ENCODE results near the gene LRPAP1. TPM values are rescaled to one million over a fixed set of nuclear protein-coding genes. Genes with fewer than 3 reads are reported as not detected.

Gene LRPAP1
- total and polyA plus RNA-seq, 8 donors, result 31.5 to 92.0 (median 52.8) TPM

DNA sequence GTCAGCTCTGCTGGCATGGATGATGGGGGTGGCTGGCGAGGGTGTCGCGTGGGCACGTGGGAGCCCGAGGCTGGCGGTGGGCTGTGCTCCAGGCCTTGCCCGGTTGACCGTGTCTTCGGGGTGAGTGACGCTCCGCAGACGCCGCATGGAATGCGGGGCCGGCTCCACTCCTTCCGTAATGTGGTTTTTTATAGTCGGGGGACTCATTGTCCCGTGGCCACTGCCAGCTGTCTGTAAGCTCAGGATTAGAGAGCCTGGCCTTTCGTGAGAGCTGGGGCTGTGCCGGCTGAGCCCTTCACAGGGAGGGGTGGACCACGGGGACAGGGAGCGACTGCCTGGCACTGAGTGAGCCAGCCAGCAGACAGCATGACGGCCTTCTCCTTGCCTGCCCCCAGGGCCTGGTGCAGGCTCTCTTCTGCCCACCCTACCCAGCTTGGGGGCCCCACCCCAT, 48.7 kb downstream of the LRPAP1 start:
- Histone ChIP-seq H3K27ac (peak overlapping the region in 3 of 5 donors; percentile 75 to 81 (median 77)), H3K4me3 (no peak overlapping the region), H3K27me3 (peaks cover 0 to 73% (median 21%) of the 10 kb centered on the region in 3 donors), H3K9me3 (no peaks in the 10 kb centered on the region), H3K36me3 (no peaks in the 10 kb centered on the region), H3K4me1 (peaks cover 39 to 59% (median 55%) of the 10 kb centered on the region in 4 donors)
- 67 to 78% (median 71%) methylated on average over 21 to 23 of the region's 23 CpGs; no CpG with 5 or more reads in 1 of the 5 donors for WGBS, 5 donors
- DNase-seq, result peak in 1 of 2 donors; percentile 55
- intact Hi-C loops (cut with DNase I; ENCODE audit: low total_unique reads), result no loop called here
- TF ChIP-seq EP300 (IDR thresholded peaks at IDR 0.05) (peak; percentile 93), POLR2A (IDR thresholded peaks at IDR 0.05) (no peak), POLR2AphosphoS5 (IDR thresholded peaks at IDR 0.05) (peak; percentile 33 to 71 (median 67))

DNA sequence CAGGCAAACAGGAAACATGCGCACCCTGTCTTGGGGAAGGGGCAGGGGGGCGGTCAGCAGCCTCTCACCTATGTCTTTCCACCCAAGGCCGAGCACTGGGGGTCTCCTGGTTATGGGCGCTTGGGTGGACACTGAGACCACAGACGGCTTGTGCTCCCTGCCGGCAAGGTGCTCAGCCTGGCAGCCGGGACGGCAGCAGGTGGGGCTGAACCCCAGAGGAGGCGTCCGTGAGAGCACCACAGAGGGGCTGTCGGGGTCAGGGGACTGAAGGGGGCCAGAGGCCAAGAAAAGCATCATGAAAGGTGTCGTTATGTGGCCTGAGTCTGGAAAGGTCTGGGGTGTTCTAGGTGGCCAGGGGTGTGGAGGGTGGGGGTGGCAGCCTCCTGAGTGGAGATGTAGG, 49.5 kb downstream of the LRPAP1 start:
- DNase-seq, result no peak
- peak overlapping the region in 3 of 5 donors; percentile 45 to 81 (median 77) for H3K27ac ChIP-seq
- WGBS, 5 donors, result 90 to 97% (median 92%) methylated on average over 11 to 12 of the region's 12 CpGs
- intact Hi-C loops (cut with DNase I; ENCODE audit: low total_unique reads), result no loop called here
- no peaks in the 10 kb centered on the region for H3K9me3 ChIP-seq
- peaks cover 0 to 75% (median 21%) of the 10 kb centered on the region in 3 donors for H3K27me3 ChIP-seq
- H3K36me3 ChIP-seq, result no peaks in the 10 kb centered on the region
- H3K4me1 ChIP-seq, result peaks cover 39 to 59% (median 55%) of the 10 kb centered on the region in 4 donors
- no peak for TF ChIP-seq POLR2AphosphoS5 (IDR thresholded peaks at IDR 0.05)
- no peak for TF ChIP-seq EP300 (IDR thresholded peaks at IDR 0.05)
- TF ChIP-seq, protein P1, sequence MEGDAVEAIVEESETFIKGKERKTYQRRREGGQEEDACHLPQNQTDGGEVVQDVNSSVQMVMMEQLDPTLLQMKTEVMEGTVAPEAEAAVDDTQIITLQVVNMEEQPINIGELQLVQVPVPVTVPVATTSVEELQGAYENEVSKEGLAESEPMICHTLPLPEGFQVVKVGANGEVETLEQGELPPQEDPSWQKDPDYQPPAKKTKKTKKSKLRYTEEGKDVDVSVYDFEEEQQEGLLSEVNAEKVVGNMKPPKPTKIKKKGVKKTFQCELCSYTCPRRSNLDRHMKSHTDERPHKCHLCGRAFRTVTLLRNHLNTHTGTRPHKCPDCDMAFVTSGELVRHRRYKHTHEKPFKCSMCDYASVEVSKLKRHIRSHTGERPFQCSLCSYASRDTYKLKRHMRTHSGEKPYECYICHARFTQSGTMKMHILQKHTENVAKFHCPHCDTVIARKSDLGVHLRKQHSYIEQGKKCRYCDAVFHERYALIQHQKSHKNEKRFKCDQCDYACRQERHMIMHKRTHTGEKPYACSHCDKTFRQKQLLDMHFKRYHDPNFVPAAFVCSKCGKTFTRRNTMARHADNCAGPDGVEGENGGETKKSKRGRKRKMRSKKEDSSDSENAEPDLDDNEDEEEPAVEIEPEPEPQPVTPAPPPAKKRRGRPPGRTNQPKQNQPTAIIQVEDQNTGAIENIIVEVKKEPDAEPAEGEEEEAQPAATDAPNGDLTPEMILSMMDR (IDR thresholded peaks at IDR 0.05), result no peak
- TF ChIP-seq POLR2A (IDR thresholded peaks at IDR 0.05), result no peak
- no peak overlapping the region for H3K4me3 ChIP-seq

DNA sequence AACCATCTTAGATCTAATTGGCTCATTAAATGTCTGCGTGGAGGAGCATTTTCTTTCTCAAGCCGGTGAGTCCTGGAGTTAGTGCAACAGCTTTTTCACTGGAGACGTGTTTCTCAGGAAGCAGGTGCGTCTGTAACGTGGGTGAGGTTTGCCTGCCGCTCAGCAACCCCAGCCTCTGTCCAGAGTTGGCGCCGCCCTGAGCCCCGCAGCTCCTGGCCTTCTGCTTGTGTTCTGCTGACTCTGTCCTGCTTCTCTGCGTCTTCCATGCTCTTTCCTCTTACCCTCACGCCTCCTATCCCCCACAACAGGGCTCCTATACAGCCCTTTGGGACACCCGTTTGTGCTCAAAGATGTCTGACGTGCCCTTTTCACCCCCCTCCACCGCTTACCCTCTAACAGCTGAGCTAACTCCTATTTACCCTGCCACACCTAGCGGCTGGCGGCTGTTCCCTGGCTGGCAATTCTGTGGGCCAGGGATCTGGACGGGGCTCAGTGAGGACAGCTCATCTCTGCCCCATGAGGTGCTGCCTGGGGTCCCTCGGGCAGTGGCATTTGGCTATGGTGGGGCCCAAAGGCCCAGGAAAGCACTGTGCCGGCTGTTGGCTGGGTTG, 50.3 kb downstream of the LRPAP1 start:
- H3K27me3 ChIP-seq, result peaks cover 0 to 77% (median 21%) of the 10 kb centered on the region in 3 donors
- TF ChIP-seq EP300 (IDR thresholded peaks at IDR 0.05) (no peak), POLR2A (IDR thresholded peaks at IDR 0.05) (no peak)
- intact Hi-C loops (cut with DNase I; ENCODE audit: low total_unique reads), result no loop called here
- H3K4me1 ChIP-seq, result peaks cover 39 to 59% (median 55%) of the 10 kb centered on the region in 4 donors
- peak; percentile 66 to 83 for DNase-seq
- 33 to 62% (median 39%) methylated on average over 17 to 19 of the region's 19 CpGs for WGBS, 5 donors
- no peak overlapping the region for H3K4me3 ChIP-seq
- no peaks in the 10 kb centered on the region for H3K36me3 ChIP-seq
- H3K27ac ChIP-seq, result peak overlapping the region; percentile 28 to 81 (median 45)
- no peaks in the 10 kb centered on the region for H3K9me3 ChIP-seq

DNA sequence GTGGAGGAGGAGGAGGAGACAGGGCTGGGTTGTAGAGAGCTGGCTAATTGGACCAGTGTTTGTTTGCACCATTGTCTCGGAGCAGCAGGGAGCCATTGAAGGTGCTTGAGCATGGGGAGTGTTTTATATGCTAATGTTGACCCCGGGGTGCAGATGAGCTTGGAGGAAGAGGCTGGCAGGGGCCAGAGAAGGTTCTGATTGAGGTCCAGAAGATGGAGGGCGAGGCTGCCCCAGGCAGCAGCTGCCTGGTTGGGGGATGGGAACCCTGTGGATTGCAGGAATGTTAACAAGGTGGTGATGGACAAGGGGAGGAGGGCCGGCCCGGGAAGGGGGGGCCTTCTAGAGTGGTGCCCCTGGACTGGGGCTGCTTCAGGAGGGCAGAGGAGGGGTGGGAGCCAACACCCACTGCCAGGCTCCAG, 51.1 kb downstream of the LRPAP1 start:
- intact Hi-C loops (cut with DNase I; ENCODE audit: low total_unique reads), result no loop called here

DNA sequence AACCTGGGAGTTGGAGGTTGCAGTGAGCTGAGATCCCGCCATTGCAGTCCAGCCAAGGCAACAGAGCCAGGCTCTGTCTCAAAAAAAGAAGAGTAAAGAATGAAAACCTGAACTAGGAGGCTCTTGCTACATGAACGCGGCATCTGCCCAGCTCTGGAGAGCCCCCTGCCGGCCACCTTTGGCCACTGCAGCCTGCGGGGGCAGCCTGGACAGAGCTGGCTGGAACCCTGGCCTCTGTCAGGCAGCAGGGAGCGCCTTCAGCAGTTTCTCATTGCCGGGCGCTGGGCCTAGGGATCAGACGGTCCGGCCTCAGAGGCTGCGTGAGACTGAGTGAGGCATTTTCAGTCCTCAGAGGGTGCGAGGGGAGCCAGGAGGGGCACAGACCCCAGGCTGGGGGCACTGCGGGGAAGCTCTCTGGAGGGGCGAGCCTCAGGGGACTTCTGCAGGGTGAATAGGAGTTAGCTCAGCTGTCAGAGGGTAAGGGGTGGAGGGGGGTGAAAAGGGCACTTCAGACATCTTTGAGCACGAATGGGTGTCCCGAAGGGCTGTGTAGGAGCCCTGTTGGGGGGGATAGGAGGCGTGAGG, 51.6 kb downstream of the LRPAP1 start:
- Histone ChIP-seq H3K4me3 (no peak overlapping the region), H3K27ac (peak overlapping the region in 1 of 5 donors; percentile 81), H3K4me1 (peaks cover 36 to 56% (median 53%) of the 10 kb centered on the region in 4 donors), H3K36me3 (no peaks in the 10 kb centered on the region), H3K27me3 (peaks cover 0 to 72% (median 18%) of the 10 kb centered on the region in 3 donors), H3K9me3 (no peaks in the 10 kb centered on the region)
- DNase-seq, result peak; percentile 83 to 92
- TF ChIP-seq, protein P1 (IDR thresholded peaks at IDR 0.05), result peak in 6 of 7 experiments; percentile 75 to 100 (median 96)
- TF ChIP-seq EP300 (IDR thresholded peaks at IDR 0.05) (no peak), POLR2AphosphoS5 (IDR thresholded peaks at IDR 0.05) (peak in 1 of 3 donors; percentile 11)
- intact Hi-C loops (cut with DNase I; ENCODE audit: low total_unique reads), result no loop called here
- 19 to 29% (median 23%) methylated on average over 14 to 17 of the region's 17 CpGs for WGBS, 5 donors

More for the DNA sequence above, 51.1 kb downstream of the LRPAP1 start:
- Histone ChIP-seq H3K9me3 (no peaks in the 10 kb centered on the region), H3K27ac (peak overlapping the region in 2 of 5 donors; percentile 45 to 81), H3K27me3 (peaks cover 0 to 74% (median 21%) of the 10 kb centered on the region in 3 donors), H3K4me3 (no peak overlapping the region), H3K36me3 (no peaks in the 10 kb centered on the region), H3K4me1 (peaks cover 39 to 59% (median 55%) of the 10 kb centered on the region in 4 donors)
- 35 to 72% (median 47%) methylated on average over 5 of the region's 5 CpGs for WGBS, 5 donors
- TF ChIP-seq POLR2A (IDR thresholded peaks at IDR 0.05) (no peak), POLR2AphosphoS5 (IDR thresholded peaks at IDR 0.05) (no peak), EP300 (IDR thresholded peaks at IDR 0.05) (no peak)
- TF ChIP-seq, protein P1 (IDR thresholded peaks at IDR 0.05), result no peak
- no peak for DNase-seq

Data from stomach (tissue), 9 donors.